K562 (cell line): ENCODE data around the gene USP32. TPM values are rescaled to one million over a fixed set of nuclear protein-coding genes. Genes with fewer than 3 reads are reported as not detected.

ENCODE experiments used
- ATAC-seq: fragments of 200-7000 bp; cut with Tn5 transposase; 3 replicates; pipeline ENCODE4 v1.9.1; 2020; ENCODE audit warnings: moderate library complexity
- BruUV-seq: library from RNA; stranded (reverse); fragments of 400-500 nt; replicated peaks from 2 replicates; lab custom pipeline; 2021; lab: Mats Ljungman, UMichigan
- CTCF ChIA-PET: fragments of 300-600 bp; formaldehyde crosslinking; extraction: SDS; loops from one replicate; lab custom pipeline; 2021; ENCODE audit warnings: low intra/inter-chr PET ratio; lab: Yijun Ruan, JAX
- POLR2A ChIA-PET: fragments of 300-600, 350-650 bp; sonication (Branson Sonifier 250); formaldehyde crosslinking; extraction: SDS; loops from one replicate; lab custom pipeline; 2021; ENCODE audit warnings: antibody characterized with exemption, inconsistent platforms; lab: Yijun Ruan, JAX
- DNase-seq, 4 experiments: peaks; one replicate each; pipeline versions ENCODE4 v3.0.0 to v3.0.0-alpha.2; 2011 to 2018; ENCODE audit warnings: low spot score in 3 of 4, mixed read lengths in 3 of 4; ENCODE audit errors: extremely low read depth in 1 of 4
- FAIRE-seq: peaks from 2 replicates; lab custom pipeline; 2011; peaks lifted over from hg19 to GRCh38; lab: Jason Lieb, UNC
- H2AFZ ChIP-seq: 2 replicates; pipeline ENCODE4 v1.6.0; 2011; ENCODE audit warnings: low read depth, low read length, control low read depth, inconsistent platforms
- H3K27ac ChIP-seq: fragments of 200-600 bp; 3 replicates; pipeline ENCODE4 v1.8.0; 2011; ENCODE audit warnings: low read depth, mild to moderate bottlenecking, control low read depth, inconsistent platforms, low read length, moderate library complexity, mixed read lengths; ENCODE audit errors: extremely low read depth
- H3K27me3 ChIP-seq, 2 experiments: fragments of 300-600 bp in 1 of 2; 2 replicates in 1 of 2; 3 replicates in 1 of 2; pipeline versions ENCODE4 v1.6.0 to v1.8.0; 2011; ENCODE audit warnings: inconsistent platforms in 2 of 2, low read length in 2 of 2, mild to moderate bottlenecking in 1 of 2, mixed read lengths in 1 of 2, moderate library complexity in 1 of 2; ENCODE audit not compliant: control insufficient read depth in 2 of 2, insufficient read depth in 2 of 2
- H3K36me3 ChIP-seq: fragments of 300-600 bp; 3 replicates; pipeline ENCODE4 v1.8.0; 2011; ENCODE audit warnings: mild to moderate bottlenecking, low read length, inconsistent platforms; ENCODE audit not compliant: control insufficient read depth, insufficient read depth
- H3K4me1 ChIP-seq, 2 experiments: fragments of 200-600 bp in 1 of 2; replicated peaks in 1 of 2; 2 replicates in 1 of 2; 3 replicates in 1 of 2; pipeline versions ENCODE4 v1.5.1 to v1.8.0; 2011; ENCODE audit warnings: inconsistent platforms in 2 of 2, low read length in 2 of 2, mild to moderate bottlenecking in 1 of 2, mixed read lengths in 1 of 2, moderate library complexity in 1 of 2; ENCODE audit not compliant: control insufficient read depth in 2 of 2, insufficient read depth in 2 of 2
- H3K4me2 ChIP-seq: 2 replicates; pipeline ENCODE4 v1.6.1; 2011; ENCODE audit warnings: low read length, control low read depth, inconsistent platforms, mixed read lengths; ENCODE audit not compliant: insufficient read depth
- H3K4me3 ChIP-seq: fragments of 200-600 bp; sonication (generic), shearing (Covaris generic); 2 replicates; pipeline ENCODE4 v1.5.1; 2016; ENCODE audit warnings: control low read depth, inconsistent platforms
- H3K79me2 ChIP-seq: fragments of 200-600 bp; 3 replicates; pipeline ENCODE4 v1.8.0; 2011; ENCODE audit warnings: low read length, inconsistent platforms; ENCODE audit not compliant: control insufficient read depth, insufficient read depth
- H3K9ac ChIP-seq, 2 experiments: 2 replicates each; pipeline versions ENCODE4 v1.6.0 to v1.6.1; 2011; ENCODE audit warnings: low read depth in 2 of 2, low read length in 2 of 2, control low read depth in 1 of 2, inconsistent platforms in 1 of 2, mild to moderate bottlenecking in 1 of 2, mixed read lengths in 1 of 2; ENCODE audit not compliant: insufficient read depth in 1 of 2
- H3K9me1 ChIP-seq: one replicate; pipeline ENCODE4 v1.6.0; 2011; ENCODE audit warnings: inconsistent platforms, mild to moderate bottlenecking, low read length, moderate library complexity; ENCODE audit not compliant: control insufficient read depth, insufficient read depth
- H3K9me3 ChIP-seq: replicated peaks from 2 replicates; pipeline ENCODE4 v1.5.1; 2011; ENCODE audit warnings: low read depth, low read length, inconsistent platforms; ENCODE audit not compliant: control insufficient read depth, insufficient read depth
- H4K20me1 ChIP-seq: replicated peaks from 2 replicates; pipeline ENCODE4 v1.6.1; 2011; ENCODE audit warnings: low read length, inconsistent platforms, mixed read lengths; ENCODE audit not compliant: control insufficient read depth, insufficient read depth
- AFF1 ChIP-seq, 2 experiments: fragments of 450-650 bp; IDR thresholded peaks; 2 replicates each; pipeline ENCODE4 v1.6.1; 2018; ENCODE audit warnings: mild to moderate bottlenecking in 2 of 2, low read depth in 1 of 2; ENCODE audit not compliant: partially characterized antibody in 2 of 2
- CSDE1 ChIP-seq, 2 experiments: fragments of 450-650 bp; IDR thresholded peaks; 2 replicates each; pipeline ENCODE4 v1.6.1; 2016; ENCODE audit warnings: mild to moderate bottlenecking in 1 of 2
- MED1 ChIP-seq: sonication (generic); formaldehyde crosslinking; IDR thresholded peaks from 2 replicates; pipeline ENCODE4 v1.8.1; 2023; ENCODE audit warnings: missing genetic modification reagents, borderline replicate concordance
- RFX1 ChIP-seq: fragments of 450-650 bp; IDR thresholded peaks from 2 replicates; pipeline ENCODE4 v1.6.1; 2016; ENCODE audit warnings: mild to moderate bottlenecking, moderate library complexity
- RNF2 ChIP-seq: sonication (generic); IDR thresholded peaks from 2 replicates; pipeline ENCODE4 v1.6.1; 2016
- ZBTB11 ChIP-seq, 3 experiments: fragments of 200-800 bp in 1 of 3; fragments of 250-450 bp in 1 of 3; fragments of 450-650 bp in 1 of 3; sonication (Bioruptor Pico) in 1 of 3; sonication (Bioruptor generic) in 1 of 3; formaldehyde crosslinking in 1 of 3; IDR thresholded peaks; 2 replicates each; pipeline versions ENCODE4 v1.6.1 to v1.8.0; 2016 to 2022; ENCODE audit warnings: mild to moderate bottlenecking in 2 of 3, missing genetic modification characterization in 2 of 3, missing compliant biosample characterization in 1 of 3, moderate library complexity in 1 of 3
- WGBS: fragments of 100-300 bp; shearing (Covaris generic); methylation state at CpG from one replicate; pipeline ENCODE4 v1.1.6; 2016; ENCODE audit warnings: low coverage, mixed read lengths; ENCODE audit not compliant: insufficient coverage; ENCODE audit errors: missing lambda C conversion rate; 5-methylcytosine and 5-hydroxymethylcytosine counted together
- in situ Hi-C: fragments of 300-500 bp; cut with MboI; formaldehyde crosslinking; loops from 4 replicates; pipeline ENCODE4 v1.15.0; 2018; ENCODE audit warnings: inconsistent platforms, mixed read lengths
- intact Hi-C: fragments of 100-400 bp; cut with micrococcal nuclease; formaldehyde crosslinking; loops from 2 replicates; pipeline ENCODE4 v1.14.2; 2022
- polyA plus RNA-seq, 8 experiments: library from polyadenylated mRNA; depleted of rRNA in 4 of 8; stranded (reverse) in 5 of 8; unstranded in 3 of 8; fragments of >200 nt; fragmentation: Nextera tagmentation in 2 of 8; fragmentation: Illumina TruSeq in 1 of 8; extraction: Ambion mirVana in 2 of 8; extraction: Trizol in 1 of 8; gene quantifications; 2 replicates each; pipeline versions ENCODE4 v1.2.1 to v1.2.3, GENCODE V29; 2011 to 2014; ENCODE audit warnings: inconsistent platforms in 1 of 8, missing spikeins in 1 of 8
- total RNA-seq, 7 experiments: library from RNA; depleted of rRNA in 6 of 7; stranded (reverse); fragments of >200 nt in 6 of 7; fragmentation: Illumina TruSeq in 2 of 7; extraction: Trizol in 2 of 7; gene quantifications; 2 replicates each; pipeline versions ENCODE4 v1.2.1 to v1.2.3, GENCODE V29; 2011 to 2021; ENCODE audit warnings: low replicate concordance in 1 of 7

The USP32 gene
- total and polyA plus RNA-seq, 9 of the 15 experiments (the other 6 are each of a cell fraction or from before 2014, with no cell fraction given), result 18.0 to 69.3 (median 47.1) TPM

GRCh38 chr17:60303406-60304099, 88.4 kb downstream of the USP32 start (continued):
- no peak for TF ChIP-seq RNF2
- TF ChIP-seq RFX1, result peak; percentile 92
- TF ChIP-seq AFF1 (IDR thresholded peaks at IDR 0.05; ENCODE audit: low read depth in 1 of 2, partially characterized antibody in 2 of 2), result peak in 1 of 2 experiments; percentile 54
- TF ChIP-seq CSDE1 (IDR thresholded peaks at IDR 0.05), result 0 out of 4 replicates have a peak, but pooled peaks of 1 of the 2 experiments have one; percentile 22

GRCh38 chr17:60301649-60302048, 90.3 kb downstream of the USP32 start:
- H3K9ac ChIP-seq, result no peak overlapping the region
- DNase-seq (no peak), ATAC-seq (no peak), FAIRE-seq (no peak)
- H3K27me3 ChIP-seq, result no peaks in the 10 kb centered on the region
- no peaks in the 10 kb centered on the region for H3K9me1 ChIP-seq
- no peak overlapping the region for H3K4me2 ChIP-seq
- no peaks in the 10 kb centered on the region for H4K20me1 ChIP-seq
- intact Hi-C loops (no loop called here), in situ Hi-C loops (no loop called here)
- CTCF ChIA-PET, result no interaction called here
- H3K4me3 ChIP-seq, result no peak overlapping the region
- no peak for TF ChIP-seq MED1
- peak in 1 of 3 experiments; percentile 79; a peak in 2 of 6 replicates for TF ChIP-seq ZBTB11 (CRISPR knock-in tag; IDR thresholded peaks at IDR 0.05)
- BruUV-seq, result no TSS peak
- no peaks in the 10 kb centered on the region for H3K9me3 ChIP-seq
- peaks cover 0 to 9% of the 10 kb centered on the region in 2 experiments; a peak in 2 of 5 replicates for H3K4me1 ChIP-seq
- 56% methylated on average over 1 of the region's 1 CpG for WGBS
- no peak overlapping the region for H2AFZ ChIP-seq
- H3K36me3 ChIP-seq, result peaks cover 19% of the 10 kb centered on the region; the same call in 2 of the 3 replicates
- POLR2A ChIA-PET, result interaction anchor here (0.6 to 1.1 kb wide), 3 partner anchors 31 to 736 kb away, joined by 3 read pairs; partner anchors contain the start of gene DHX40
- H3K27ac ChIP-seq, result no peak overlapping the region
- peaks cover 73% of the 10 kb centered on the region for H3K79me2 ChIP-seq
